Dermis blood vessel endothelial cell (primary cell): ENCODE results near the gene NACC1. TPM values are rescaled to one million over a fixed set of nuclear protein-coding genes. Genes with fewer than 3 reads are reported as not detected.

Source experiments
- DNase-seq: peaks from one replicate; pipeline ENCODE4 v3.0.0; 2010
- total RNA-seq: library from RNA; depleted of rRNA; stranded (reverse); fragments of >200 nt; gene quantifications from 2 replicates; pipeline ENCODE4 v1.2.3, GENCODE V29; 2014

NACC1 gene
- 35.9 and 136 TPM in 2 replicates for total RNA-seq

- DNase-seq: peak; percentile 92
Measured at GRCh38 chr19:13117772-13118423, at the start of gene NACC1. Gene NACC1 (plus strand): TSS chr19:13118264. CDS start chr19:13135208, 16,944 bp downstream.

- no peak for DNase-seq
Measured at GRCh38 chr19:13069415-13070359, 48.4 kb upstream of the NACC1 start.

GRCh38 chr19:13070425-13071140, 47.5 kb upstream of the NACC1 start:
- DNase-seq: no peak

- DNase-seq: no peak
Measured at GRCh38 chr19:13071444-13072187, 46.4 kb upstream of the NACC1 start.

GRCh38 chr19:13072188-13072908, 45.7 kb upstream of the NACC1 start:
- DNase-seq: no peak

- DNase-seq: no peak
Measured at GRCh38 chr19:13073263-13073662, 44.8 kb upstream of the NACC1 start.

GRCh38 chr19:13074378-13074777, 43.7 kb upstream of the NACC1 start:
- no peak for DNase-seq

- DNase-seq: no peak
Measured at GRCh38 chr19:13076320-13076719, 41.7 kb upstream of the NACC1 start.

GRCh38 chr19:13076787-13077186, 41.3 kb upstream of the NACC1 start:
- no peak for DNase-seq

- no peak for DNase-seq
Measured at GRCh38 chr19:13077240-13077639, 40.8 kb upstream of the NACC1 start.

- DNase-seq: no peak
Measured at GRCh38 chr19:13078381-13078780, 39.7 kb upstream of the NACC1 start.

- DNase-seq: no peak
Measured at GRCh38 chr19:13078897-13079541, 39.0 kb upstream of the NACC1 start.

GRCh38 chr19:13079542-13079986, 38.5 kb upstream of the NACC1 start:
- DNase-seq: no peak

GRCh38 chr19:13082192-13083007, 35.7 kb upstream of the NACC1 start:
- peak; percentile 63 for DNase-seq

GRCh38 chr19:13083008-13083404, 35.1 kb upstream of the NACC1 start:
- DNase-seq: no peak

- DNase-seq: no peak
Measured at GRCh38 chr19:13083627-13084026, 34.4 kb upstream of the NACC1 start.

- no peak for DNase-seq
Measured at GRCh38 chr19:13085666-13086065, 32.4 kb upstream of the NACC1 start.

- no peak for DNase-seq
Measured at GRCh38 chr19:13086341-13086740, 31.7 kb upstream of the NACC1 start.

- DNase-seq: no peak
Measured at GRCh38 chr19:13087295-13087694, 30.8 kb upstream of the NACC1 start.
